Middle frontal gyrus (tissue), 1 donor: ENCODE measurements around the gene KAT8.
"Not testable (repeated sequence)": the region's sequence is repeated elsewhere in the genome, so short reads cannot be mapped to it uniquely, and the experiment has no call there.

Source experiments
- DNase-seq: peaks from one replicate; pipeline ENCODE4 v3.0.0-alpha.2; 2015; ENCODE audit warnings: low spot score; ENCODE audit errors: extremely low spot score

Gene KAT8

DNA sequence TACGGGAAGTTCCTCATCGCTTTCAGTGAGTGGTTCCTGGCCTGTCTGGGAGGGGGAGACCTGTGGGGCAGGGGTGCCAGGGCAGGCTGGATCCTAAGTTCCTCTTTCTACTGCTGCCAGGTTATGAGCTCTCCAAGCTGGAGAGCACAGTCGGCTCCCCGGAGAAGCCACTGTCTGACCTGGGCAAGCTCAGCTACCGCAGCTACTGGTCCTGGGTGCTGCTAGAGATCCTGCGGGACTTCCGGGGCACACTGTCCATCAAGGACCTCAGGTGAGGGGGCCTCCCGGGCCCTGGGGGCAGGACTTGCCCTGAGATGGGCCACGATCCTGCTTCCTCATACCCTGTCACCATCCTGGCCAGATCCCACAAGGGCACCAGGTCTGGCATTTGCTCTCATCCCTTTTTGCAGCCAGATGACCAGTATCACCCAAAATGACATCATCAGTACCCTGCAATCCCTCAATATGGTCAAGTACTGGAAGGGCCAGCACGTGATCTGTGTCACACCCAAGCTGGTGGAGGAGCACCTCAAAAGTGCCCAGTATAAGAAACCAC is 12.9 kb downstream of the KAT8 start:
- DNase-seq: no peak

DNA sequence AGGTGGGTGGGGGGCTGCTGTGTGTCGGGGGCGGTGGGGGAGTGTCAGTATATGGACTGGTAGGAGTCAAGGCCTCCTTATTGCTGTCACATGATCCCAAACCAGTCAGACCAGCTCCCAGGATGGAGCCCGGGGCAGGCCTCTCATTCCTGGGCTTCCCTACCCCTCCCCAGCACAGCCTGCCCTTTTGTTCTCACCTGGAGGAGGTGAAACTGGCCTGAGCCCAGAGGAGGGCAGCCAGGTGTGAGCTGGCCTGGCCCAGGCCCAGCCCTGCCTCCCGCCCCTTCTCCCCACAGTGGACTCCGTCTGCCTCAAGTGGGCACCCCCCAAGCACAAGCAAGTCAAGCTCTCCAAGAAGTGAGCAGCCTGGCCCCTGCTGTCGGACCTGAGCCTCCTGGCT is 13.4 kb downstream of the KAT8 start:
- DNase-seq: no peak

DNA sequence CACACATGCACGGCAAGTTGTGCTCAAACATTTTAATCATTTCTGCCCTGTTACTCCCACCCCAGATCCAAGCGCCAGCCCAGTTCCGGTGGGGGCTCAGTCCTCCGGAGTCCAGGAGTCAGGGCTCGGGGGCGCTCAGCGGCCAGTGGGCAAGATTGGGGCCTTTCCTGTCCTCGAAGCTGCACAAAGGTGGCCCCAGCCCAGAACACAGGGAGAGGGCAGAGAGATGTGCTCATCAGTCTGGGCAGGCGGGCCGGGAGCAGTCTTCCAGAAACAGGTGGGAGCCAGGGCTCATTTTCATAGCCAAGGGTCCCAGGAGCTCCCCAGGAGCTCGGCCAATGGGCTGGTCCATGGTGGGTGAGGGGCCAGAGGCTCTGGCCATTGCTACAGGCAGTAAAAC is 14.0 kb downstream of the KAT8 start:
- no peak for DNase-seq

DNA sequence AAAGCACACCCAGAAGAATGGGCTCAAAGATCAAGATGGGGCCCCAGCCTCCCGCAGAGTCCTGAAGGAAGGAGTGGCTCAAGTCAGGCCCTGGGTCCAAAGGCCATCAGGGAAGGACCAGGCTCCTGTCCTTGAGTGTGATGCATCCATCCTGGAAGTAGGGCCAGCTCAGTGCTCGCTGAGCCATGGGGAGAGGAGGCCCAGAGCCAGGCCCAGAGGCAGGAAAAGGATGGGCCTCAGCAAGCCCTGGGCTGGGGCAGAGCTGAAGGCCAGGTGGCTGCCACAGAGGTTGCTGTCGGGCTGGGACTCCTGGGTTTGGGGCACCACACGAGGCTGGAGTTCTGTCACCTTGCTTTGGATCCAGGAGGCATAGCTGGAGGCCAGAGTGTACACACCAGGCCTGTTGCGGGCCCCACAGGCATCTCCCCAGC is 14.4 kb downstream of the KAT8 start:
- no peak for DNase-seq

DNA sequence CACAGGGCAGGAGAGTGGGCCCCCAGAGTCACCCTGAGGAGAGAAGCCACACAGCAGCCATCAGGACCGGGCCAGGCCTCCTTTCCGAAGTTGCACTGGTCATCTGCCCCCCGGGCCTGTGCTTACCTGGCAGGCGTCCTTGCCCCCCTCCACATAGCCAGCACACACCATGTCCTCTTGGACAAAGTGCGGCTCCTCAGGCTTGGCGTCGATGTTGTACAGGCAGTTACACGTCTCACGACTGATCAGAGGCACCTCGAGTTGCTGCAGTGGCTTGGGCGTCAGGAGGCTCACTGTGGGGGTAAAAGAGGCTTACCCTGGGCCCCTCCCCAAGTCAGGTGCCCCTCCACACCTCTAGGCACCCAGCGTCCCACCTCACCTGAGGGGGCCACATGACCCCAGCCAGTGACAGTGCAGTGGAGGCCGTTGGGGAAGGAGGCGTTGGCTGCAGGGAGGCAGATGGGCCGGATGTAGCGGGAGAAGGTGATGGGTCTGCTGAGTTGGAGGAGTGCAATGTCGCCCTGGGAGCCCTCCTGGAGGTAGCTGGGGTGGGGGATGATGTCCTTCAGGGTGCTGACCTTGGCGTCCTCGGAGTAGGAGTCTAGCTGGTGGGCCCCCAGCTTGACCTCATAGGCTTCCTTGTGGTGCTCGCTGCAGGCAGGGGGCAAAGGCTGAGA is 15.0 kb downstream of the KAT8 start:
- DNase-seq: no peak

DNA sequence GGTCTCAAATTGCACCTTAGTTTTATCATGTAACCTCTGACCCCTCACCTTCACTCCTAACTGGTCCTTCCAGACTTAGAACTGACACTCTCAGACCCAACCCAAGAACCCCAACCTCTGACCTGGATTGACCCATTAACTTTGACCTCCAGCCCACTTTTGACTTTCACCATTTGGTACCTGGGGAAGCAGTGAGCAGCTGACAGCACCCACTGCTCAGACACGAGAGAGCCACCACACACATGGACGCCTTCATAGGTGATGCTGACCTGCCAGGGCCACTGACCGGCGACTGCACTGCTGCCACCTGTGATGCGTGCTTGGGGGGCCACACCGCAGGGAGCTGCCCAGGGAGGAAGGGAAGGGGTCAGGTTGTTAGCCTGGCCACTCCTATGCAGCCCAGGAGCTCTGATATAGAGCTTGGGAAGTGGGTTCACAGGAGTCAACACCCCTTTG is 15.6 kb downstream of the KAT8 start:
- DNase-seq: no peak

DNA sequence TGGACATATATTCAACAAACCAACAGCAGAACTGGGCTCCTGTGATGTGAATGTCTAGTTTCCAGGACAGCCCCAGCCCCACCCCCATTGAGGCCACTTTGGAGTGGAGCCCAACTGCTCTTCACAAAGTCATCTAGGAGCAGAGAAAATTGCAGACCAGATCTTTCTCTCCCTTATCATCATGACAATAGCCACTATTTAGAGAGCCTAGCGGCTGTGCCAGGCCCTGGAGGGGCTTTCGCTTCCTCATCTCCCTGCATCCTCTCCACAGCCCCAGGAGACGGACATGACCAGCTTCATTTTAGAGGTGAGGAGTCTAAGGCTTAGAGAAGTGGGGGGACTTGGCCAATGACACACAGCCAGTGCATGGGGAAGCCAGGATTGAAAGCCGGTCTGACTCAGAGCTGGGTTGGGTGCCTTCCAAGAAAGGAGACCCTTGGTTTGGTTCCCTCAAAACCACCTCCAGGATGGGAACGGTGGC is 16.7 kb downstream of the KAT8 start:
- DNase-seq: no peak

DNA sequence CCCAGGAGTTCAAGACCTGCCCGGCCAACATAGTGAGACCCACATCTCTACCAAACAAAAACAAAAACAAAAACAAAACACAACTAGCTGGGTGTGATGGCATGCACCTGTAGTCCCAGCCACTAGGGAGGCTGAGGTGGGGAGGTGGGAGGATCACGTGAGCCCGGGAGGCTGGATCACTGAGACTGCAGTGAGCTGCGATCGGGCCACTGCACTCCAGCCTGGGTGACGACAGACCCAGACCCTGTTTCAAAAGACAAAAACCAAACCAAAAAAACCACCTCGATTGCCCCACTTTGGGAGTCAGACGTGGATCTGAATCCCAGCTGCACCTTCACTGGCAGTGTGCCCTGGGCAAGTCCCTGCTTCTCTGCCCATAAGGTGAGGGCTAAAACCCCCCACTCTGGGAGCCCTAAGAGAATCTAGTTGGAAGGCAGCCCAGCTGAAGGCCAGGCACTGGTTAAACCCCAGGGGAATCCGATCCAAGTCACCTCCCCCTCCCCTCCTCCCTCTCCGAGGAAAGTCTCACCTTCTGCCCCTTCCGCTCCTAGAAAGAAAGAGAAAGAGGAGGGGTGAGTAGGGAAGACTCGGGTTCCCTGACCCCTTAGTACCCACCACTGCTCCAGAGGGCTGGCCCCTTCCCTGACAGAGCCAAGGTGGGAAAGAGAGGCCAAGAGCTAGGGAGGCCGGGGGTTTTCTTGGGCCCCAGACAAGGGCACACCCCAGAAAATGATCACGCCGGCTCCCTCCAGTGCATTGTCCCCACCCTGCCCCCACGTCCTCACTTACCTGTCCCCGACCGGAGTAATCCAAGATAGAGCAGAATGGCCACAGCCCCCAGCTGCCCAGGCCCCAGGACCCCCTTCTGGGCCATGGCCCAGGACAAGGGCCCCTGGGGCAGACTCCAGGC is 17.4 kb downstream of the KAT8 start:
- DNase-seq: no peak

DNA sequence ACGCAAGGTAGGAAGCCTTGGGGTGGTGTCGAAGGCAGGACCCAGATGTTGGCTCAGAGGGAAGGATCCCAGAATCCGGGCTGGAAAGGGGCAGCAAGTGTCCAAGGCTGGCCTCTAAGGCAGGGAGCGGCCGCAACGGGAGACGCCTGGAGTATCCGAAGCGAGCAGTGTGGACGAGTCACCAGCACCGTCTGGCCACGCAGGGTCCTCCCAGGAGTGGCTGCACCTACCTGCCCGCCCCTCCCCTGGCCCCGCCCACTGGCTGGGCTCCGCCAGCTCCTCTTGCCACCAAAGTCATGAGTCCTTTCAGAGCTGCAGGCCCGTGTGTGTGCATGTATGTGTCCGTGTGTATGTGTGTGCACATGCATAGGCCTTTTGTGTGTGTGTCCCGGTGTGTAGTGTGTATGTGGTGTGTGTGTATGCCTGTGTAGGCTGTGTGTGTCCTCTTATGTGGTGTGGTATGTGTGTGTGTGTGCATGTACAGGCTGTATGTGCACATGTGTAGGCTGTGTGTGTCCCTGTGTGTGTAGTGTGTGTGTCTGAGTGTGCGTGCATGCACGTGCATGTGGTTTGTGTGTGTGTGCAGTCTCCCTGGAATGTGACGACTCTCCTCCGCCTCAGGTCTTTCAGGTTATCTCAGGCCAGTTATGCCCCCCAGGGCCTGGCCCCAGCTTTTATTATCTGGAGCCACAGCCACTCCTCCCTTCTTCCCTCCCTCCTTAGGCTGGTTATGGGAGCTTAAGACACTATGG is 18.2 kb downstream of the KAT8 start, which contains the start of gene PRSS8:
TSS of gene PRSS8 (minus strand) at position 193 of the 752 bp plus-strand sequence. CDS start 229 bp downstream, outside the sequence.
- no peak for DNase-seq

DNA sequence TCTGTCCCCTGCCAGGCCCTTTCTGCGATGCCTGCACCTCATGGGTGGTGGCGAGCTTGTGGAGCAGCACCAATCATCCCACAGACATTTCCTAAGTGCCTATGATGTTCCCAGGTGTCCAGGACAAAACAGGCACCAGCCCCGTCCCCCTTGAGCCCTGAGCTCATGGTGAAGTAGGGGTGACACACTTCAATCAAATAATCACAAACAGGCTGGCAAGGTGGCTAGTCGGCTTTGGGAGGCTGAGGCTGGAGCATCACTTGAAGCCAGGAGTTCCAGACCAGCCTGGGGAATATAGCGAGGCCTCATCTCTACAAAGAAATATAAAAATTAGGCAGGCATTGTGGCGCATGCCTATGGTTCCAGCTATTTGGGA is 18.8 kb downstream of the KAT8 start:
- DNase-seq: no peak

DNA sequence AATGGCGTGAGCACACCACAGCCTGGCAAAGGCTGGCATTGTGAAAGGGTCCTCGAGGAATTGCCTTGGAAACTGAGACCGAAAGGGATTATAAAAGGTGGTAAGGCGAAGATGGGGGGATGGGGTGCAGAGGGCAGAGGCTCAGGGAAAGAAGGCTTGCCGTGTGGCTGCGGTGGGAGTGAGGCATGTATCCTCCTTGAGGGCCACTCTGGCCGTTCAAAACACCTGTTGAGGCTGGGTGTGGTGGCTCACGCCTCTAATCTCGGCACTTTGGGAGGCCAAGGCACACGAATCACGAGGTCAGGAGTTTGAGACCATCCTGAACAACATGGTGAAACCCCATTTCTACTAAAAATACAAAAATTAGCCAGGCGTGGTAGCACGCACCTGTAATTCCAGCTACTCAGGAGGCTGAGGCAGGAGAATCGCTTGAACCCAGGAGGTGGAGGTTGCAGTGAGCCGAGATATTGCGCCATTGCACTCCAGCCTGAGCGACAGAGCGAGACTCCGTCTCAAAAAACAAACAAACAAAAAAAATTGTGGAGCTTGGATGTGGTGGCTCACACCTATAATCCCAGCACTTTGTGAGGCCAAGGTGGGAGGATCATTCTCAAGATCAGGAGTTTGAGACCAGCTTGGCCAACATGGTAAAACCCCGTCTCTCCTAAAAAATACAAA is 19.5 kb downstream of the KAT8 start:
- DNase-seq: not testable (repeated sequence)

DNA sequence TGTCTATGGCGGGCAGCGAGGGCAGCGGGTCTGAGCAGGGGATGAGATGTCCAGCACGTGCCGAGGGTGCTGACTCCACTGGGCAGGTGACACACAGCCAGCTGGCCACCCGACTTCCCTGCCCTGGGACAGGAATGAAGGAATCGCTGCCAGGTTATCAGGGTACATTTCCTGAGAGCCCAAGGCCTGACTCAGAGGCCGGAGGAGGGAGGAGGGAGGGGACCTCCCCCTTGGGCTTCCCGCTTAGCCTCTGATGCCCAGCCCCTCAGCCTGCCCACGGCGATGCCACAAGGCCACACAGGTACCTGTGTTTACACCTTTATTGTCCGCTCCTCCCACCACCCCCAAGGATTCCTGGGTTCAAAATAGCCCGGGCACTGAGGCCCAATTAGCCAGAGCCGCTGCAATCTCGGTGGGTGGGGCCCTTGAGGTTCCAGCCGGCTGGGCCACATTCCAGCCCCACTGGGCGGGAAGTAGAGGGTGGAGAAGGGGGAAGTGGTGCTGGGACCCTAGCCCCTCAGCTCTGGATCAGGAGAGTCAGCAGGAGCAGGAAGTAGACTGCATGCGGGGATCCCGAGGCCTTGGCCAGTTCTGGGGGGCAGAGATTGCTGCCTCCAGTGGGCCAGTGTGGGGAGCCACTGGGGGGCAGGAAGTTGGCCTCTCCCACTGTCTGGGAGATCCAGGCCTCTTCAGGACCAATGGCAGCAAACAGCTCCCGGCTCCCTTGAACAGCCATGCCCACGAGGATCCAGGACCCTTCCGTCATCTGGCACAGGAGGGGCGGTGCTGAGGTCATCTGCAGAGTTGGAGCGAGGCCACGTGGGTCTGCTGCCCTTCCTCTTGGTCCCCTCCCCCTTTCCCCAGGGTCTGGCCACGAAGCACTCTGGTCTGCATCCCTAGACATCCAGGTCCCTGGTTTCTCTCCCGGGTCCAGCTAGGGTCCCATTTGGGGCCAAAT is 21.4 kb downstream of the KAT8 start:
- no peak for DNase-seq

DNA sequence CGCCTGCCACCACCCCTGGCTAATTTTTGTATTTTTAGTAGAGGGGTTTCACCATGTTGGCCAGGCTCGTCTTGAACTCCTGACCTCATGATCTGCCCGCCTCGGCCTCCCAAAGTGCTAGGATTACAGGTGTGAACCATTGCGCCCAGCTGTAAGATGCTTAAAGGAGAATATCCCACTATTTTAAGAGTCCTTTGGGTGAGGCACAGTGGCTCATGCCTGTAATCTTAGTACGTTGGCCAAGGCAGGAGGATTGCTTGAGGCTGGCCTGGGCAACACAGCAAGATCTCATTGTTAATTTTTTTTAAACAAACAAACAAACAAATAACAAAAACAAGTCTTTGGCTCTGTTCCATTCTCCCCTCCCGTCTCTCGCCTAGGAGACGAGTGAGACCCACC is 23.6 kb downstream of the KAT8 start:
- DNase-seq: not testable (repeated sequence)

DNA sequence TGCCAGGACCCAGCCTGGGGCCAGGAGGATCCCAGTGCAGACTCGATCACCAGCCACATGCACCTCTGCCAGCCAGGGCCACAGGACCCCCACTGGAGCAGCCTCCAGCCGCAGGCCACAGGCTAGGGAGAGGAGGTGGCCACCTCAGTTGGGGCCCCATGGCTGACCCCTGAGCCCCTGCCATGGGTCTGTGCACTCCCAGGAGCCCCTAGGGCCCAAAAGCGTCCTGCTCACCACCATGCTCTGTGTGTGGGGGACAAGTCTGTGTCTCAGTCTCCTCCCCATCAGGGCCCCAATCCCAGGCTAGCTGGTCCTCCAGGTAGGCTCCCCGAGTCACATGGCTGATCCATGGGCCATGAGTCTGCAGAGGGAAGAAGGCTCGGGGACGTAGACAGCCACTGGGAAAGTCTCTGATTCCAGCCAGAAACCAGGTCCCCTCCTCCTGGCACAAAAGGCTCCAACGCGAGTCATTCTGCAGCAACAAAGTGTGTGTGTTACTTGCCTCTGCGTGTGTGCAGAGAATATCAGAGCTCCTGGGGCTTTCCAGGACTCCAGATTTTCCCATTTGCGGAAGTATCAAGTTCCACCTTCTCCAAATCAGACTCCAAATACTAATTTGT is 24.1 kb downstream of the KAT8 start:
- no peak for DNase-seq

DNA sequence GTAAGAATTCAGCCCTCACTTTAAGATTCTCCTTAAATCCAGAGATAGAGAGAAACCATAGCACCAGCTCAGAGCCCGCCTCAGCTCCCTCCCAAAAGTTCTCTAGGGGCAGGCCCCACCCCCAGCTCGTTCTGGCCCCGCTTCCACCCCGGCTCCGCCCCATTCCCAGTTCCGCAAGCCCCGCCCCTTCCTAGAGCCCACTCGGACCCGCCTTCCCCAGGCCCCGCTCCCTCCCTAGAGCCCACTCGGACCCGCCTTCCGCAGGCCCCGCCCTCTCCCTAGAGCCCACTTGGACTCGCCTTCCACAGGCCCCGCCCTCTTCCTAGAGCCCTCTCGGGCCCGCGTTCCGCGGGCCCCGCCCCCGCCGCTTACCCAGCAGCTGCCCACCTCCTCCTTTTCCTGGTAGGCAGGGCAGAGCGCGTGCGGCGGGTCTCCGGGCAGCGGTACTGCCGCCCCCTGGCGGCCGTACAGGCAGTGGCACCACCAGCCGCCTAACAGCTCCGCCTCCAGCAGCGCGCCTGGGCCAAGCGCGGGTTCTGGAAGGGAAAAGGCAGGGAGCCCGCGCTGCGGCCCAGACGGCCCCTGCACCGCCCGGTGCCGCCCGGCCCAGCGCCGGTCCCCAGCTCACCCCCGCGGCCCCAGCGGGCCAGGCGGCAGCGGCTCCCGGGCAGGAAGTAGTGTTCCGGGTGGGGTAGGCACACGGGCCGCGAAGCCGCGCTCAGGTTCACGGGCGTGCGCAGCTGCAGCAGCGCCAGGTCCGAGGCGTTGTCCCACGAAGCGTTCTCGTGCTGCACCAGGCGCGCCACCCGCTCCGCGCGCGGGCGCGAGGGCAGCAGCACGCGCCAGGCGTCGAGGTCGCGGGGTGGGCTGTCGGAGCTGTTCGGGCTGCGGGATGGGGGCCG is 24.9 kb downstream of the KAT8 start:
- DNase-seq: peak; percentile 82

DNA sequence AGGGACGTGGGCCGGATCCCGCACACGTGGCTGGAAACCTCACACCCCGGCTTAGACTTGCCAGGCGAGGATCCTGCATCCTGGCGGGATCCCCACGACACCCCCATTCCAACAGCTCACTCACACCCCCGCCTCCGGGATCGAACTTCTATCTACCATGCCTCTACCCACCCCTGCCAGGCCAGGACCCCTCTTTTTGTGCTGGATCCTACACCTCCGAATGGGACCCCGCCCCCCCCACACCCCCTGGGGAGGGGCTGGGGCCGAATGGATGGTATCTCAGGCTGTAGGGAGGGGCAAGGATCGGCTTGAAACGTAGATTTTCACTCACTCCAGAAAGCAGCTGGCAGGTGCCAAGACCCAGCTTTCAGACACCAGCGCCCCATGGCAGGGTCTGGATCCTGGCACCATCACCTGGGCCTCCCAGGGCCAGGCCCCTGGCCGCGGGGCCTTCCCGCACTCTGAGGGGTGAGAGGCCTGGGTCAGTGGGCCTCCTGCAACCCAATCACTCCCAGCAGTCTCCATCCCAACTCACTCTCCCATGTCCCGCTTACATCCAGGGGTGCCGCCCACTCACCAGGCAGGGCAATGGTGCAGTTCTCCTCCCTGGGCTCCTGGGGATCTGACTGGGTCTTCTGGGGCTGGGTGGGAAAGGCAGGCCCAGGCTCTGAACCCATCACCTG is 25.7 kb downstream of the KAT8 start:
- no peak for DNase-seq

DNA sequence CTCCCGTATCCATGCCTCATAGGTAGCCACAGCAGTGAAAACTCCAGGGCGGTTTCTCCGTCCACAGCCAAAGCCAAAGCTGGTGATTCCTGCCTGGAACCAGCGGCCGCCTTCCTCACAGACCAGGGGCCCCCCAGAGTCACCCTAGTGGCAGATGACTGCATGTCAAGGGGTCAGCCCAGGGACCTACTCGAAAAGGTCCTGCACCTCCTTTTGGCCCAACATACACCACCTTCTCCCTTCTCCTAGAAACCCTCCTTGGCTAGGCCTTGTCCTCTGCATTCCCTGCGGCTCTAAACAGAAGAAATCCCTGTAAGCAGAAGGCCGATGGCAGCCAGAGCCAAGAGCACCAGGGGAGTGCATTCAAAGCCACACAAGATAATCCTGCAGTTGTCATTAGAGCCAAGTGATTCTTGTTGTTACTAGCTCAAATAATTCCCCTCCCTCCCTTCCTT is 26.3 kb downstream of the KAT8 start:
- no peak for DNase-seq
